Neuron (in vitro differentiated cells): ENCODE measurements around the gene TET2.
"Not testable (repeated sequence)": the region's sequence is repeated elsewhere in the genome, so short reads cannot be mapped to it uniquely, and the experiment has no call there.

Source experiments
- H2AFZ ChIP-seq: one replicate; pipeline ENCODE4 v1.6.1; 2013; ENCODE audit warnings: low read depth, mild to moderate bottlenecking, inconsistent platforms, low read length, moderate library complexity
- H3K27me3 ChIP-seq: one replicate; pipeline ENCODE4 v1.6.1; 2013; ENCODE audit warnings: low read length; ENCODE audit not compliant: insufficient read depth
- H3K36me3 ChIP-seq: one replicate; pipeline ENCODE4 v1.6.1; 2013; ENCODE audit warnings: low read length; ENCODE audit not compliant: insufficient read depth
- H3K4me1 ChIP-seq: one replicate; pipeline ENCODE4 v1.6.1; 2013; ENCODE audit warnings: low read length; ENCODE audit not compliant: insufficient read depth
- H3K4me3 ChIP-seq: 2 replicates; pipeline ENCODE4 v1.5.1; 2013; ENCODE audit warnings: mild to moderate bottlenecking, low read length, moderate library complexity
- H3K9me3 ChIP-seq: one replicate; pipeline ENCODE4 v1.6.1; 2013; ENCODE audit warnings: low read length

TET2 gene

DNA sequence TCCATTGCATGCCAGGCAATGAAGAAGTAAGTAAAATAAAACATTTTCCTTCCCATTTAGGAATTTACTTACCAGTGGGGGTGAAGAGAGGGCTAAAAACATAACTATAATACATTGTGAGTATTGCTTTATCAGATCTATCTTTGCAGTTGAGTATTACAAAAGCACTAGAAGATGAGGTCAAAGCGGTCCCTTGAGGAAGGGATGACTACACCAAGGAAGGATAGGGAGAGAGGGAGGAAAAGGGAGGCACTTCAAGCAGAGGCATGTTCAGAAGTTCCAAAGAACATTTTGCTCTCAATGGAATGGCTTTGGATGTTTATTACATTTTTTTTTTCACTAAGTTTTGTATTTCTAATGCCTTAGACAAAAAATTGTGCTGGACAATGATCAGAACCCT, 127.8 kb downstream of the TET2 start:
- Histone ChIP-seq H3K36me3 (peaks cover 70% of the 10 kb centered on the region), H3K4me3 (no peak overlapping the region)

DNA sequence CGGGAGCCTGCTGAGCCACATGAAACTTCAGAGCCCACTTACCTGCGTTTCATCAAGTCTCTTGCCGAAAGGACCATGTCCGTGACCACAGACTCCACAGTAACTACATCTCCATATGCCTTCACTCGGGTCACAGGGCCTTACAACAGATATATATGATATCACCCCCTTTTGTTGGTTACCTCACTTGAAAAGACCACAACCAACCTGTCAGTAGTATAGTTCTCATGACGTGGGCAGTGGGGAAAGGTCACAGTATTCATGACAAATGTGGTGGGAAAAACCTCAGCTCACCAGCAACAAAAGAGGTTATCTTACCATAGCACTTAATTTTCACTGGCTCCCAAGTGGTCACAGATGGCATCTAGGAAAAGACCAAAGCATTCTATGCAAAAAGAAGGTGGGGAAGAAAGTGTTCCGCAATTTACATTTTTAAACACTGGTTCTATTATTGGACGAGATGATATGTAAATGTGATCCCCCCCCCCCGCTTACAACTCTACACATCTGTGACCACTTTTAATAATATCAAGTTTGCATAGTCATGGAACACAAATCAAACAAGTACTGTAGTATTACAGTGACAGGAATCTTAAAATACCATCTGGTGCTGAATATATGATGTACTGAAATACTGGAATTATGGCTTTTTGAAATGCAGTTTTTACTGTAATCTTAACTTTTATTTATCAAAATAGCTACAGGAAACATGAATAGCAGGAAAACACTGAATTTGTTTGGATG, 129.9 kb downstream of the TET2 start:
- no peak overlapping the region for H3K4me3 ChIP-seq
- H3K9me3 ChIP-seq, result no peaks in the 10 kb centered on the region
- no peaks in the 10 kb centered on the region for H3K27me3 ChIP-seq
- peaks cover 53% of the 10 kb centered on the region for H3K36me3 ChIP-seq
- H2AFZ ChIP-seq, result no peak overlapping the region
- H3K4me1 ChIP-seq, result peaks cover 9% of the 10 kb centered on the region

More for the DNA sequence above, 127.8 kb downstream of the TET2 start:
- H3K27me3 ChIP-seq, result no peaks in the 10 kb centered on the region
- peaks cover under 1% of the 10 kb centered on the region for H3K9me3 ChIP-seq
- H2AFZ ChIP-seq, result no peak overlapping the region
- H3K4me1 ChIP-seq, result peaks cover 9% of the 10 kb centered on the region

DNA sequence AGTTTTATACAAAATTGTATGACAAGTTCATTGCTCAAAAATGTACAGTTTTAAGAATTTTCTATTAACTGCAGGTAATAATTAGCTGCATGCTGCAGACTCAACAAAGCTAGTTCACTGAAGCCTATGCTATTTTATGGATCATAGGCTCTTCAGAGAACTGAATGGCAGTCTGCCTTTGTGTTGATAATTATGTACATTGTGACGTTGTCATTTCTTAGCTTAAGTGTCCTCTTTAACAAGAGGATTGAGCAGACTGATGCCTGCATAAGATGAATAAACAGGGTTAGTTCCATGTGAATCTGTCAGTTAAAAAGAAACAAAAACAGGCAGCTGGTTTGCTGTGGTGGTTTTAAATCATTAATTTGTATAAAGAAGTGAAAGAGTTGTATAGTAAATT, 131.0 kb downstream of the TET2 start:
- Histone ChIP-seq H3K4me3 (no peak overlapping the region), H3K36me3 (peaks cover 46% of the 10 kb centered on the region), H3K9me3 (no peaks in the 10 kb centered on the region), H3K4me1 (peaks cover 9% of the 10 kb centered on the region), H3K27me3 (no peaks in the 10 kb centered on the region), H2AFZ (no peak overlapping the region)

DNA sequence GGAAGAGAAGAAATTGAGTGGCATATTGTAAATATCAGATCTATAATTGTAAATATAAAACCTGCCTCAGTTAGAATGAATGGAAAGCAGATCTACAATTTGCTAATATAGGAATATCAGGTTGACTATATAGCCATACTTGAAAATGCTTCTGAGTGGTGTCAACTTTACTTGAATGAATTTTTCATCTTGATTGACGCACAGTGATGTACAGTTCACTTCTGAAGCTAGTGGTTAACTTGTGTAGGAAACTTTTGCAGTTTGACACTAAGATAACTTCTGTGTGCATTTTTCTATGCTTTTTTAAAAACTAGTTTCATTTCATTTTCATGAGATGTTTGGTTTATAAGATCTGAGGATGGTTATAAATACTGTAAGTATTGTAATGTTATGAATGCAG, 132.6 kb downstream of the TET2 start:
- peaks cover 30% of the 10 kb centered on the region for H3K36me3 ChIP-seq
- no peaks in the 10 kb centered on the region for H3K9me3 ChIP-seq
- no peak overlapping the region for H3K4me3 ChIP-seq
- H3K4me1 ChIP-seq, result peaks cover 9% of the 10 kb centered on the region
- no peaks in the 10 kb centered on the region for H3K27me3 ChIP-seq
- no peak overlapping the region for H2AFZ ChIP-seq

DNA sequence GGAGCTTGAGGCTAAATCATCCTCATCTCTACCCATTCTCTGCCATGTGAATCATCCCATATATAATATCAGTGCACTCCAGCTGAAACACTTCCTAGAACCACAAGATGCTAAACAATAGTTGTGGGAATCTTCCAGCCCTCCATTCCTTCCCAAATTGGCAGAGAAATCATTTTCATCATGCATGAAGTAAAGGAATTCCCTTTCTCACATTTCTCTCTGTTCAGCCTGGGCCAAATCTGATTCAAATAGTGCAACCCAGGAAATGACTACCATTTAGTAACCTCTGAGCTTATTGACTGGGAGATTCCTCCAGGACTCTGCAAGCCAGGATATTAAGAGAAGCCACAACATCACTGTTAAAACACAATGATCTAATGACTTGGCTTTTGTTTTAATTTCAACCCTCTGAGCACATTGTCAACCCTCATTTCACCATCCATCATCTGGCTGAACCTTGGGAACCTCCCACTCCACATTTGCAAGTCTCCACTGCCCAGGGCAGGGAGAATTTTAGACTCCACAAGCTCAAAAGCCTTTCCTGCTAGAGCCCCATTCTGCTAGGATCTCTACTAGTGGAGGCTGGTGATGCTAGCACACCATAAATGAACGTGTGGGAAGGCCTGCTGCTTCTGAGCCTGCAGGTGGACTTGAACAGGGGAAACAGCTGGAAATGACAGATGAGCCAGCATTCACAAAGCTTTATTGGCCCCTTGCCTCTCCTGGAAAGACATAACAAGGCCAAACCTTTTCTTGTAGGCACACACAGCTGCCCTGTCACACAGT, 133.9 kb downstream of the TET2 start:
- Histone ChIP-seq H3K9me3 (no peaks in the 10 kb centered on the region), H3K4me3 (no peak overlapping the region), H3K4me1 (peaks cover 9% of the 10 kb centered on the region), H3K27me3 (no peaks in the 10 kb centered on the region), H2AFZ (no peak overlapping the region), H3K36me3 (peaks cover 17% of the 10 kb centered on the region)

DNA sequence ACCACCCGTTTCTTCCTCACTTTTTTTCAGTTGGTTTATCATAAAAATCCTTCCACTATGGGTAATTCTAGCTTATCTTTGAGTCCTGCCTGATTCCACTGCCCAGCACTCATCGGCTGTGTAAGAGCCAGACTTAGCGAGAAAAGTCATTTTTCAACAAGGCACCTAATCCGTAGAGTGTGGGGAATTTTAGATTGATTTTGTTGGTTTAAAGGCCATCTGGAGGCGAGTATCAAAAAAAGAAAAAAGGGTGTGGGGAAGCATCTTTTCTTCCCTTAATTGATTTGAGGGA, 134.4 kb downstream of the TET2 start:
- no peak overlapping the region for H2AFZ ChIP-seq
- peaks cover 9% of the 10 kb centered on the region for H3K4me1 ChIP-seq
- H3K36me3 ChIP-seq, result peaks cover 12% of the 10 kb centered on the region
- H3K9me3 ChIP-seq, result no peaks in the 10 kb centered on the region
- H3K27me3 ChIP-seq, result no peaks in the 10 kb centered on the region
- no peak overlapping the region for H3K4me3 ChIP-seq

DNA sequence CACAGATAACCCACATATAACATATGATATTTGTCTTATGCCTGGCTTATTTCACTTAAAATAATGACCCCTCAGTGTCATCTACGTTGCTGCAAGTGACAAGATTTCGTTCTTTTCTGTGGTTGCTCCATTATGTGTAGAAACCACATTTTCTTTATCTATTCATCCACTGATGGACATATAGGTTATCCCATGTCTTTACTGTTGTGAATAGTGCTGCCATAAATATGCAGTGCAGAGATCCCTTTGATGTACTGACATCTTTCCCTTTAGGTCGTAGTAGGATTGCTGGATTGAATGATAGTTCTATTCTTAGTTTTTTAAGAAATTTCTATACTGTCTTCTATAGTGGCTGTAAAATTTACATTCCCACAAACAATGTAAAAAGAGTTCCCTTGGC, 135.8 kb downstream of the TET2 start:
- H3K27me3 ChIP-seq, result no peaks in the 10 kb centered on the region

DNA sequence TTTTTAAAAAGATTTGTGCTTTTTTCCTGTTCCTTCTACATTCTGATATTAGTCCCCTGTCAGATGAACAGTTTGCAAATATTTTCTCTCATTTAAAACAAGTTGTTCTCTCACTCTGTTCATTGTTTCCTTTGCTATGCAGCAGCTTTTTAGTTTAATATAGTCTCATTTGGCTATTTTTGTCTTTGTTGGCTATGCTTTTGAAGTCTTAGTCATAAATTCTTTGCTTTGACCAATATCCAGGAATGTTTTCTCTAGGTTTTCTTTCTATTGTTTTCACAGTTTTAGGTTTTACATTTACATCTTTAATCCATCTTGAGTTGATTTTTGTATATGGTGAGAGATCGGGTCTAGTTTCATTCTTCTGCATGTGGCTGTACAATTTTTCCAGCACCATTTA, 136.8 kb downstream of the TET2 start:
- Histone ChIP-seq H3K36me3 (peaks cover 5% of the 10 kb centered on the region), H3K4me3 (no peak overlapping the region), H2AFZ (no peak overlapping the region), H3K4me1 (no peaks in the 10 kb centered on the region), H3K9me3 (peaks cover 3% of the 10 kb centered on the region), H3K27me3 (no peaks in the 10 kb centered on the region)

More for the DNA sequence above, 135.8 kb downstream of the TET2 start:
- H2AFZ ChIP-seq, result no peak overlapping the region
- peaks cover 4% of the 10 kb centered on the region for H3K4me1 ChIP-seq
- H3K36me3 ChIP-seq, result peaks cover 5% of the 10 kb centered on the region
- H3K4me3 ChIP-seq, result no peak overlapping the region
- no peaks in the 10 kb centered on the region for H3K9me3 ChIP-seq

DNA sequence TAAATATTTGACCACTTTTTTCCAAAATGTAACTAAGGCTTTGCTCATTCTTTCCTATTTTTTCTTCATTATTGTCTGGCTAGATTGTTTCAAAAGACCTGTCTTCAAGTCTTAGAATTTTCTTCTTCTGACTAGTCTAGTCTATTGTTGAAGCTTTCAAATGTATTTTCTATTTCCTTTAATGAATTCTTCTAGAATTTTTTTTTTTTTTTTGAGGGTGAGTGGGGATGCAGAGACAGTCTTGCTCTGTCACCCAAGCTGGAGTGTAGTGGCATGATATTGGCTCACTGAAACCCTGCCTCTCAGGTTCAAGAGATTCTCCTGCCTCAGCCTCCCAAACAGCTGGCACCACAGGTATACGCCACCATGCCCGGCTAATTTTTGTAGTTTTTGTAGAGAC, 141.4 kb downstream of the TET2 start:
- H3K4me1 ChIP-seq, result no peaks in the 10 kb centered on the region
- no peak overlapping the region for H2AFZ ChIP-seq
- H3K9me3 ChIP-seq, result peaks cover 5% of the 10 kb centered on the region
- H3K27me3 ChIP-seq, result no peaks in the 10 kb centered on the region
- H3K4me3 ChIP-seq, result no peak overlapping the region
- no peaks in the 10 kb centered on the region for H3K36me3 ChIP-seq

DNA sequence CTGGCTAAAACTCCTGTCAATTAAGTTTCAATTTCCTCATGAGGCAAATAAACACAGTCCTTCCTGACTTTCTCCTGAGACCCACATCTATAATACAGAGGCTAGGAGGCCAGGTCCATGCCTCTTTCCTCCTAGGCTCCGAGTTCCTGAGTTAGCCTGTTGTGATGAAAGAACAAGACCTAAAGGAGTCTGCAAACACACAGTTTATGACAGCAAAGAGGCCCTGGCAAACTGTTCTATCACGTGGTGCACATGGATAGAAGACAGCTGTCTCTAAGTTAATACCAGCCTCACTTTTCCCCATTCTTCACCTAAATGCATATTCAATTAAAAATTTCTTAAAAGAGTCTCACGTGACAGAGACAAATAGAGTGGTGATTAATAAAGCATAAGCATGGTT, 145.2 kb downstream of the TET2 start:
- H2AFZ ChIP-seq, result no peak overlapping the region
- H3K27me3 ChIP-seq, result no peaks in the 10 kb centered on the region
- H3K4me3 ChIP-seq, result no peak overlapping the region
- no peaks in the 10 kb centered on the region for H3K36me3 ChIP-seq
- no peaks in the 10 kb centered on the region for H3K4me1 ChIP-seq
- peaks cover 5% of the 10 kb centered on the region for H3K9me3 ChIP-seq

DNA sequence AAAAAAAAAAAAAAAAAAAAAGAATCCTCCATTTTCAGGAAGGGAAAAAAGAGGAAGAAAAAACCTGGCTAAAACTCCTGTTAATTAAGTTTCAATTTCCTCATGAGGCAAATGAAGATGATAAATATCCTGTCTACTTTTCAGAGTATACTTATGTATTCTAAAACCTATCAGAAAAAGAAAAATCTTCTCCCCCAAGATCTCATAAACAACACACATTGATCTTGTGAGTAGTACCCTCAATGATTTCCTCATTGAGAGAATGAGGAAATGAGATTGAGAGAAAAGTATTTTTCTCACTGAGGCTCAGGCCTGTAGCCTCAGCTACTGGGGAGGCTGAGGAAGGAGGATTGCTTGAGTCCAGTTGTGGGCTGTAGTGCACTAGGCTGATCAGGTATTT, 146.7 kb downstream of the TET2 start:
- no peak overlapping the region for H3K4me3 ChIP-seq
- no peak overlapping the region for H2AFZ ChIP-seq
- H3K36me3 ChIP-seq, result no peaks in the 10 kb centered on the region
- no peaks in the 10 kb centered on the region for H3K4me1 ChIP-seq
- no peaks in the 10 kb centered on the region for H3K27me3 ChIP-seq
- peaks cover 3% of the 10 kb centered on the region for H3K9me3 ChIP-seq

DNA sequence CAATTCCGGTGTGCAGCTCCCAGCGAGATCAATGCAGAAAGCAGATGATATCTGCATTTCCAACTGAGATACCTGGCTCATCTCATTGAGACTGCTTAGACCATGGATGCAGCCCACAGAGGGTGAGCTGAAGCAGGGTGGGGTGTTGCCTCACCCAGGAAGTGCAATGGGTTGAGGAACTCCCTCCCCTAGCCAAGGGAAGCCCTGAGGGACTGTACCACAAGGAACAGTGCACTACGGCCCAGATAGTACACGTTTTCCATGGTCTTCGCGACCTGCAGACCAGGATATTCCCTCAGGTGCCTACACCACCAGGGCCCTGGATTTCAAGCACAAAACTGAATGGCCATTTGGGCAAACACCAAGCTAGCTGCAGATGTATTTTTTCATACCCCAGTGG, 150.0 kb downstream of the TET2 start:
- Histone ChIP-seq H3K4me3 (no peak overlapping the region), H3K9me3 (no peaks in the 10 kb centered on the region), H2AFZ (no peak overlapping the region), H3K36me3 (no peaks in the 10 kb centered on the region), H3K4me1 (no peaks in the 10 kb centered on the region), H3K27me3 (no peaks in the 10 kb centered on the region)

DNA sequence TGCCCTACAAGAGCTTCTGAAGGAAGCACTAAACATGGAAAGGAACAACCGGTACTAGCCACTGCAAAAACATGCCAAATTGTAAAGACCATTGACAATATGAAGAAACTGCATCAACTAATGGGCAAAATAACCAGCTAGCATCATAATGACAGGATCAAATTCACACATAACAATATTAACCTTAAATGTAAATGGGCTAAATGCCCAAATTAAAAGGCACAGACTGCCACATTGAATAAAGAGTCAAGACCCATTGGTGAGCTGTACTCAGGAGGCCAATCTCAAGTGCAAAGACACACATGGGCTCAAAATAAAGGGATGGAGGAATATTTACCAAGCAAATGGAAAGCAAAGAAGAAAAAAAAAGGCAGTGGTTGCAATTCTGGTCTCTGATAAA, 152.4 kb downstream of the TET2 start:
- not testable (repeated sequence) for H3K27me3 ChIP-seq, H3K4me3 ChIP-seq, H3K4me1 ChIP-seq, H2AFZ ChIP-seq, H3K9me3 ChIP-seq, H3K36me3 ChIP-seq

DNA sequence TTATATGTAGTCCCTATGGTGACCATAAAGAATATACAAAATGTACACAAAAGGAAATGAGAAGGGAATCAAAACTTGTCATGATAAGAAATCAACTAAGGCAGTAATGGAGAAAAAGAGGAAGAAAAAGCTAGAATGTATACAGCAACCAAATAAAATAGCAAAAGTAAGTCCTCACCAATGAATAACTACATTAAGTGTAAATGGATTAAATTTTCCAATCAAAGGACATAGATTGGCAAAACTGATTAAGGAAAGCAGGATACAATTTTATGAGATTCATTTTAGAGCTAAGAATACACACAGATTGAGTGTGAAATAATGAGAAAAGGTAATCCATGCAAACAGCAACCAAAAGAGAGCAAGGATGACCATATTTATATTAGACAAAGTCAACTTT, 157.4 kb downstream of the TET2 start:
- Histone ChIP-seq H3K4me1 (no peaks in the 10 kb centered on the region), H3K36me3 (no peaks in the 10 kb centered on the region), H2AFZ (no peak overlapping the region), H3K4me3 (no peak overlapping the region), H3K9me3 (peaks cover 2% of the 10 kb centered on the region), H3K27me3 (no peaks in the 10 kb centered on the region)
